ENCODE data around the gene ZBTB46.

DNA sequence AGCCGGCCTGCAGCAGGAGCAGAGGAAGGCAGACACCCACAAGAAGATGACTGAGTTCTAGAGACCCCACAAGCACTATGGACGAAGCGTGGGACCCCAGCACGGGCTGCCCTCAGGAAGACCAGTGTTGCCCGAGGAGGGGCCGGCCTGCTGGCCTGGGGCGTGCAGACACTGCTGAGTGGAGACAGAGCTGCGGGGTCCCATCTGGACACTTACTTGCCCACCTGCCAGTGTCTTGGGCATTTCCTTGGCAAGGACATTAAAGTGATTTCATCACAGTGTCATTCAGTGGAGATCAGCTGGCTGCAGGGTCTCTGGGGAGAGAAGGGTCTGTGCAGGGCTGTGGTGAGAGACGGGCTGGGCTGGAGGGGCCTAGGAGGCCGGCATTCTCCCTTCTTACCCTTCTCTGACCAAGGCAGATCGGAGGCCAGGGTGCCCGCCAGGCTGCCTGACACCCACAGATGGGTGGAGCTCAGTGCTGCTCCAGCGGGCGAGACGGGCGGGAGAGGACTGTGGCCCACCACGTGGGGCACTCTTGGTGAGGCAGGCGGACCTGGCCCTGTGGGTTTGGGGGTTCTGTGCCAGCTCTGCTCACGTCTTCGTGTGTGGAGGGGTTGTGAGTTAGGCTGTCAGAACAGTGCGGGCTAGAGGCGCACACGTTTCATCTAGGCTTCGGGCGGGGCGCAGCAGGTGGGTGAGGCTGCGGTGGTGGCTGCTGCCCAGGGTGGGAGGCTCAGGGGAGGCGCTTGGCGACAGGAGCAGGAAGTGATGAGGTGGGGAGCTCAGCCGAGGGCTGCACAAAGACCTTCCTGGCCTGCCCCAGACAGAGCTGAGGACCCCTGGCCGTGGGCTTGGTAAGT is 95.0 kb downstream of the ZBTB46 start, which contains the start of gene LIME1:
- TF ChIP-seq, protein P1, sequence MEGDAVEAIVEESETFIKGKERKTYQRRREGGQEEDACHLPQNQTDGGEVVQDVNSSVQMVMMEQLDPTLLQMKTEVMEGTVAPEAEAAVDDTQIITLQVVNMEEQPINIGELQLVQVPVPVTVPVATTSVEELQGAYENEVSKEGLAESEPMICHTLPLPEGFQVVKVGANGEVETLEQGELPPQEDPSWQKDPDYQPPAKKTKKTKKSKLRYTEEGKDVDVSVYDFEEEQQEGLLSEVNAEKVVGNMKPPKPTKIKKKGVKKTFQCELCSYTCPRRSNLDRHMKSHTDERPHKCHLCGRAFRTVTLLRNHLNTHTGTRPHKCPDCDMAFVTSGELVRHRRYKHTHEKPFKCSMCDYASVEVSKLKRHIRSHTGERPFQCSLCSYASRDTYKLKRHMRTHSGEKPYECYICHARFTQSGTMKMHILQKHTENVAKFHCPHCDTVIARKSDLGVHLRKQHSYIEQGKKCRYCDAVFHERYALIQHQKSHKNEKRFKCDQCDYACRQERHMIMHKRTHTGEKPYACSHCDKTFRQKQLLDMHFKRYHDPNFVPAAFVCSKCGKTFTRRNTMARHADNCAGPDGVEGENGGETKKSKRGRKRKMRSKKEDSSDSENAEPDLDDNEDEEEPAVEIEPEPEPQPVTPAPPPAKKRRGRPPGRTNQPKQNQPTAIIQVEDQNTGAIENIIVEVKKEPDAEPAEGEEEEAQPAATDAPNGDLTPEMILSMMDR (IDR thresholded peaks at IDR 0.05; ENCODE audit: low read depth, low read length): no peak; the same call in 1 of the 2 replicates
- TF ChIP-seq EZH2phosphoT487 (IDR thresholded peaks at IDR 0.05; ENCODE audit: low read depth): no peak
